Chondrocyte (in vitro differentiated cells): ENCODE measurements around the gene MBNL1. TPM values are rescaled to one million over a fixed set of nuclear protein-coding genes. Genes with fewer than 3 reads are reported as not detected.
A peak's percentile ranks its signal among the peaks of the same experiment; 100 is the strongest.

Experiments
- DNase-seq: peaks from one replicate; pipeline ENCODE4 v3.0.0; 2021; ENCODE audit warnings: mixed read lengths, low spot score
- H3K27ac Mint-ChIP-seq: one replicate; pipeline ENCODE4 v1.8.0; 2021; ENCODE audit warnings: mild to moderate bottlenecking, moderate library complexity, mixed read lengths; ENCODE audit not compliant: unreplicated experiment
- H3K27me3 Mint-ChIP-seq: 2 replicates; pipeline ENCODE4 v1.8.0; 2021; ENCODE audit warnings: low read depth, mixed read lengths
- H3K36me3 Mint-ChIP-seq: 2 replicates; pipeline ENCODE4 v1.8.0; 2021; ENCODE audit warnings: low read depth, mixed read lengths
- H3K4me1 Mint-ChIP-seq: 2 replicates; pipeline ENCODE4 v1.8.0; 2021; ENCODE audit warnings: low read depth, mild to moderate bottlenecking, mixed read lengths
- H3K4me3 Mint-ChIP-seq: one replicate; pipeline ENCODE4 v1.8.0; 2021; ENCODE audit warnings: mild to moderate bottlenecking, moderate library complexity, mixed read lengths; ENCODE audit not compliant: unreplicated experiment
- H3K9me3 Mint-ChIP-seq: 2 replicates; pipeline ENCODE4 v1.8.0; 2021; ENCODE audit warnings: low read depth, mixed read lengths
- CTCF ChIP-seq: fragments of 200-600 bp; sonication (generic); IDR thresholded peaks from 2 replicates; pipeline ENCODE4 v1.5.0; 2021; ENCODE audit warnings: antibody characterized with exemption, mild to moderate bottlenecking, moderate library complexity
- total RNA-seq: library from RNA; stranded (reverse); gene quantifications from 3 replicates; pipeline ENCODE4 v1.2.1, GENCODE V29; 2021

The MBNL1 gene
- total RNA-seq, 1 donor from 2014 or later = 166 TPM

GRCh38 chr3:152261329-152261728, 7.4 kb upstream of the MBNL1 start:
- Mint-ChIP-seq H3K27me3 (no peaks in the 10 kb centered on the region), H3K9me3 (no peaks in the 10 kb centered on the region), H3K27ac (no peak overlapping the region), H3K36me3 (no peaks in the 10 kb centered on the region), H3K4me1 (peaks cover 32% of the 10 kb centered on the region), H3K4me3 (no peak overlapping the region)
- no peak for TF ChIP-seq CTCF
- DNase-seq = no peak

GRCh38 chr3:152263711-152264110, 5.0 kb upstream of the MBNL1 start:
- Mint-ChIP-seq H3K9me3 (no peaks in the 10 kb centered on the region), H3K4me1 (peaks cover 37% of the 10 kb centered on the region), H3K36me3 (no peaks in the 10 kb centered on the region), H3K27me3 (no peaks in the 10 kb centered on the region), H3K4me3 (no peak overlapping the region), H3K27ac (no peak overlapping the region)
- DNase-seq = no peak
- no peak for TF ChIP-seq CTCF

GRCh38 chr3:152264378-152264777, 4.4 kb upstream of the MBNL1 start:
- Mint-ChIP-seq H3K9me3 (no peaks in the 10 kb centered on the region), H3K27me3 (no peaks in the 10 kb centered on the region), H3K4me3 (no peak overlapping the region), H3K36me3 (no peaks in the 10 kb centered on the region), H3K27ac (no peak overlapping the region), H3K4me1 (peaks cover 32% of the 10 kb centered on the region)
- no peak for DNase-seq
- TF ChIP-seq CTCF = no peak

GRCh38 chr3:152266221-152266995, 2.3 kb upstream of the MBNL1 start:
- Mint-ChIP-seq H3K27ac (peak overlapping the region; percentile 95), H3K4me1 (peaks cover 34% of the 10 kb centered on the region), H3K9me3 (no peaks in the 10 kb centered on the region), H3K36me3 (no peaks in the 10 kb centered on the region), H3K4me3 (no peak overlapping the region), H3K27me3 (no peaks in the 10 kb centered on the region)
- TF ChIP-seq CTCF = peak; percentile 54
- DNase-seq = no peak

- Mint-ChIP-seq H3K36me3 (no peaks in the 10 kb centered on the region), H3K4me3 (peak overlapping the region; percentile 94), H3K27ac (peak overlapping the region; percentile 95), H3K9me3 (no peaks in the 10 kb centered on the region), H3K4me1 (peaks cover 50% of the 10 kb centered on the region), H3K27me3 (no peaks in the 10 kb centered on the region)
- DNase-seq = no peak
- TF ChIP-seq CTCF = no peak
Measured at GRCh38 chr3:152267831-152268554, 736 bp upstream of the MBNL1 start.
